GM12878 (cell line): Measurements from ENCODE around the gene RIMBP2.

Source experiments
- CTCF ChIP-seq, 3 experiments: IDR thresholded peaks in 2 of 3; conservative IDR thresholded peaks in 1 of 3; 2 replicates each; pipeline ENCODE4 v1.5.1; 2011; ENCODE audit warnings: low read depth in 3 of 3, low read length in 3 of 3, mild to moderate bottlenecking in 3 of 3, control low read depth in 2 of 3, moderate library complexity in 2 of 3, inconsistent platforms in 1 of 3, mixed read lengths in 1 of 3; ENCODE audit not compliant: control insufficient read depth in 2 of 3, insufficient read depth in 1 of 3; ENCODE audit errors: extremely low read depth in 1 of 3
- FOXM1 ChIP-seq: IDR thresholded peaks from 2 replicates; pipeline ENCODE4 v1.6.1; 2012; ENCODE audit warnings: low read depth, mild to moderate bottlenecking, inconsistent platforms, low read length, moderate library complexity
- HDAC2 ChIP-seq: fragments of 200-600 bp; sonication (generic); IDR thresholded peaks from 2 replicates; pipeline ENCODE4 v1.6.1; 2017
- JUNB ChIP-seq: IDR thresholded peaks from 2 replicates; pipeline ENCODE4 v1.6.1; 2016; ENCODE audit warnings: antibody characterized with exemption, mild to moderate bottlenecking
- MYB ChIP-seq: fragments of 150-350 bp; IDR thresholded peaks from 2 replicates; pipeline ENCODE4 v1.6.1; 2014; ENCODE audit warnings: mild to moderate bottlenecking, low read depth, low read length, borderline replicate concordance
- NBN ChIP-seq: fragments of 450-650 bp; IDR thresholded peaks from 2 replicates; pipeline ENCODE4 v1.6.1; 2016
- NFIC ChIP-seq: IDR thresholded peaks from 2 replicates; pipeline ENCODE4 v1.6.1; 2012; ENCODE audit warnings: low read depth, mild to moderate bottlenecking, inconsistent platforms, low read length, moderate library complexity
- NR2F1 ChIP-seq: fragments of 450-650 bp; conservative IDR thresholded peaks from 2 replicates; pipeline ENCODE4 v1.6.1; 2017; ENCODE audit warnings: mild to moderate bottlenecking
- POLR2AphosphoS5 ChIP-seq: IDR thresholded peaks from 2 replicates; pipeline ENCODE4 v1.6.1; 2011; ENCODE audit warnings: mild to moderate bottlenecking, low read length, inconsistent platforms
- SIN3A ChIP-seq: IDR thresholded peaks from 2 replicates; pipeline ENCODE4 v1.6.1; 2012; ENCODE audit warnings: low read depth, low read length, improper control_type of control experiment
- SRF ChIP-seq, 2 experiments: IDR thresholded peaks; 2 replicates each; pipeline ENCODE4 v1.6.1; 2011; ENCODE audit warnings: low read depth in 2 of 2, low read length in 2 of 2, mild to moderate bottlenecking in 1 of 2, moderate library complexity in 1 of 2
- TF ChIP-seq, protein P1 (sequence below): IDR thresholded peaks from 2 replicates; pipeline ENCODE4 v1.6.1; 2012; ENCODE audit warnings: mild to moderate bottlenecking, low read depth, low read length

- no peak for TF ChIP-seq CTCF (IDR thresholded peaks at IDR 0.05 in 2 of 3, conservative IDR thresholded peaks at IDR 0.05 in 1 of 3; ENCODE audit: control insufficient read depth in 2 of 3, extremely low read depth in 1 of 3, insufficient read depth in 1 of 3, low read depth in 3 of 3, low read length in 3 of 3)
- no peak for TF ChIP-seq HDAC2
- TF ChIP-seq SIN3A = no peak
- no peak for TF ChIP-seq SRF (IDR thresholded peaks at IDR 0.05; ENCODE audit: low read depth in 2 of 2, low read length in 2 of 2)
- TF ChIP-seq NFIC = no peak
- no peak for TF ChIP-seq MYB
- TF ChIP-seq JUNB = no peak
- TF ChIP-seq, protein P1, sequence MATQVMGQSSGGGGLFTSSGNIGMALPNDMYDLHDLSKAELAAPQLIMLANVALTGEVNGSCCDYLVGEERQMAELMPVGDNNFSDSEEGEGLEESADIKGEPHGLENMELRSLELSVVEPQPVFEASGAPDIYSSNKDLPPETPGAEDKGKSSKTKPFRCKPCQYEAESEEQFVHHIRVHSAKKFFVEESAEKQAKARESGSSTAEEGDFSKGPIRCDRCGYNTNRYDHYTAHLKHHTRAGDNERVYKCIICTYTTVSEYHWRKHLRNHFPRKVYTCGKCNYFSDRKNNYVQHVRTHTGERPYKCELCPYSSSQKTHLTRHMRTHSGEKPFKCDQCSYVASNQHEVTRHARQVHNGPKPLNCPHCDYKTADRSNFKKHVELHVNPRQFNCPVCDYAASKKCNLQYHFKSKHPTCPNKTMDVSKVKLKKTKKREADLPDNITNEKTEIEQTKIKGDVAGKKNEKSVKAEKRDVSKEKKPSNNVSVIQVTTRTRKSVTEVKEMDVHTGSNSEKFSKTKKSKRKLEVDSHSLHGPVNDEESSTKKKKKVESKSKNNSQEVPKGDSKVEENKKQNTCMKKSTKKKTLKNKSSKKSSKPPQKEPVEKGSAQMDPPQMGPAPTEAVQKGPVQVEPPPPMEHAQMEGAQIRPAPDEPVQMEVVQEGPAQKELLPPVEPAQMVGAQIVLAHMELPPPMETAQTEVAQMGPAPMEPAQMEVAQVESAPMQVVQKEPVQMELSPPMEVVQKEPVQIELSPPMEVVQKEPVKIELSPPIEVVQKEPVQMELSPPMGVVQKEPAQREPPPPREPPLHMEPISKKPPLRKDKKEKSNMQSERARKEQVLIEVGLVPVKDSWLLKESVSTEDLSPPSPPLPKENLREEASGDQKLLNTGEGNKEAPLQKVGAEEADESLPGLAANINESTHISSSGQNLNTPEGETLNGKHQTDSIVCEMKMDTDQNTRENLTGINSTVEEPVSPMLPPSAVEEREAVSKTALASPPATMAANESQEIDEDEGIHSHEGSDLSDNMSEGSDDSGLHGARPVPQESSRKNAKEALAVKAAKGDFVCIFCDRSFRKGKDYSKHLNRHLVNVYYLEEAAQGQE = no peak
- no peak for TF ChIP-seq FOXM1
- no peak for TF ChIP-seq POLR2AphosphoS5
- no peak for TF ChIP-seq NBN
- TF ChIP-seq NR2F1 = no peak
Measured at GRCh38 chr12:130525384-130526172, 190.5 kb downstream of the RIMBP2 start.
